Cardiac muscle cell (in vitro differentiated cells and primary cell): ENCODE measurements around the gene ZKSCAN3. TPM values are rescaled to one million over a fixed set of nuclear protein-coding genes. Genes with fewer than 3 reads are reported as not detected.

Source experiments
- DNase-seq, 2 donors: peaks; one replicate each; pipeline versions ENCODE4 v3.0.0 to v3.0.0-alpha.2; 2010 to 2017; ENCODE audit warnings: low read depth in 1 of 2, low spot score in 1 of 2
- H3K27ac ChIP-seq: fragments of 200-600 bp; sonication (generic); 2 replicates; pipeline ENCODE4 v1.5.1; 2016
- H3K27me3 ChIP-seq: fragments of 200-600 bp; sonication (generic); 2 replicates; pipeline ENCODE4 v1.6.0; 2016; ENCODE audit warnings: control low read depth
- H3K36me3 ChIP-seq: fragments of 200-600 bp; sonication (generic); 2 replicates; pipeline ENCODE4 v1.5.1; 2016; ENCODE audit warnings: control low read depth
- H3K4me1 ChIP-seq: fragments of 200-600 bp; sonication (generic); 2 replicates; pipeline ENCODE4 v1.8.1; 2017; ENCODE audit warnings: low read depth, mild to moderate bottlenecking, mixed run types
- H3K4me3 ChIP-seq: fragments of 200-600 bp; sonication (generic); 2 replicates; pipeline ENCODE4 v1.5.1; 2016; ENCODE audit warnings: mild to moderate bottlenecking
- H3K9me3 ChIP-seq: fragments of 200-600 bp; sonication (generic); 2 replicates; pipeline ENCODE4 v1.5.1; 2017; ENCODE audit warnings: low read depth, mild to moderate bottlenecking, control low read depth
- CTCF ChIP-seq: IDR thresholded peaks from 2 replicates; pipeline ENCODE4 v1.5.1; 2012; ENCODE audit warnings: low read depth, mild to moderate bottlenecking, low read length
- polyA plus RNA-seq: library from polyadenylated mRNA; unstranded; fragments of >200 nt; fragmentation: Nextera tagmentation; extraction: Ambion mirVana; gene quantifications from 2 replicates; pipeline ENCODE4 v1.2.1, GENCODE V29; 2016
- total RNA-seq: library from RNA; depleted of rRNA; stranded (reverse); fragments of >200 nt; gene quantifications from 2 replicates; pipeline ENCODE4 v1.2.3, GENCODE V29; 2016

Gene ZKSCAN3
- total and polyA plus RNA-seq, 2 experiments from 2014 or later: 7.8 to 13.3 TPM

GRCh38 chr6:28349344-28349891 is 329 bp upstream of the ZKSCAN3 start:
- peaks cover 9% of the 10 kb centered on the region for H3K27me3 ChIP-seq
- no peaks in the 10 kb centered on the region for H3K9me3 ChIP-seq
- H3K27ac ChIP-seq: peak overlapping the region; percentile 85
- H3K4me1 ChIP-seq: peaks cover 14% of the 10 kb centered on the region
- H3K4me3 ChIP-seq: peak overlapping the region; percentile 68
- DNase-seq: no peak
- no peaks in the 10 kb centered on the region for H3K36me3 ChIP-seq
- TF ChIP-seq CTCF: no peak

GRCh38 chr6:28351087-28351486 is 1.3 kb downstream of the ZKSCAN3 start:
- H3K4me3 ChIP-seq: peak overlapping the region; percentile 68
- no peak for TF ChIP-seq CTCF
- H3K27ac ChIP-seq: no peak overlapping the region
- peaks cover 3% of the 10 kb centered on the region for H3K27me3 ChIP-seq
- H3K36me3 ChIP-seq: no peaks in the 10 kb centered on the region
- DNase-seq: no peak
- H3K9me3 ChIP-seq: no peaks in the 10 kb centered on the region
- H3K4me1 ChIP-seq: peaks cover 18% of the 10 kb centered on the region

DNA sequence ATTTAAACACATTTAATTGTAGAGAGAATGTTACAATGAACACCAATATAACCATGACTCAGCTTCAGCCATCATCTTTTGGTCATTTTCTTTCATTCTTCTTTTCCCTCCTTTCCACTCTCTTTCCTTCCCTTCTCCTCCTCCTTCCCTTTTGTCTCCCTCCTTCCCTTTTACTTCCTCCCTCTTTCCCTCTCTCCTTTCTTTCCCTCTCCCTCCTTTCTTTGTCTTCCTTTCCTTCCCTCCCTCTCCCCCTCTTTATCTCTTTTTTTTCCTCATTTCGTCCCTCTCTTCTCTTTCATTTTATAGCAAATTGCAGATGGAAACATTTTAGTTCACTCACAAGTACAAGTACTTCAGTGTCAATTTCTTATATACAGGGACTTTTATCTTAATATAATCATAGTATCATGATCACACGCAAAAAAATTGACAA is 1.8 kb downstream of the ZKSCAN3 start:
- H3K27me3 ChIP-seq: peaks cover 2% of the 10 kb centered on the region
- H3K4me3 ChIP-seq: peak overlapping the region; percentile 68
- no peaks in the 10 kb centered on the region for H3K9me3 ChIP-seq

DNA sequence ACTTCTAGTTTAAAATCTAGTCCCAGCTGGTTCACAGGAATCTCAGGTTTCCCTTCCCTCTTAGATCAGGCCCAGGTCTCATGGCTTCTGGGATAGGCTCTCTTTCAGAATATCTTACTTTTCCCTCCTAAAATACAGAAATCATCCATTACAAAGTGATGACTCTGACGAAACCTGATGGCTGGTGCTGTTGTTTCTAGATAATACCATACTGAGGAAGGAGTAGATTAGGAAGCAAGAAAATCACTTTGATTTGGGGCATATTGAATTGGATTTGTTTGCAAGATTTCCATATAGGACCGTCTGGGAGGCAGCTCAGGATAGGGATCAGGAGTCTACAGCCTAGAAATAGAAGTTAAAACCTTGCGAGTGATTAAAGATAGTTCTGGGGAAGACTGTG is 3.6 kb downstream of the ZKSCAN3 start:
- Histone ChIP-seq H3K9me3 (no peaks in the 10 kb centered on the region), H3K36me3 (no peaks in the 10 kb centered on the region), H3K4me3 (no peak overlapping the region), H3K27me3 (no peaks in the 10 kb centered on the region), H3K4me1 (peaks cover 10% of the 10 kb centered on the region), H3K27ac (no peak overlapping the region)
- no peak for TF ChIP-seq CTCF
- no peak for DNase-seq

More for the DNA sequence above, 1.8 kb downstream of the ZKSCAN3 start:
- Histone ChIP-seq H3K27ac (no peak overlapping the region), H3K36me3 (no peaks in the 10 kb centered on the region), H3K4me1 (peaks cover 18% of the 10 kb centered on the region)
- no peak for TF ChIP-seq CTCF
- no peak for DNase-seq

DNA sequence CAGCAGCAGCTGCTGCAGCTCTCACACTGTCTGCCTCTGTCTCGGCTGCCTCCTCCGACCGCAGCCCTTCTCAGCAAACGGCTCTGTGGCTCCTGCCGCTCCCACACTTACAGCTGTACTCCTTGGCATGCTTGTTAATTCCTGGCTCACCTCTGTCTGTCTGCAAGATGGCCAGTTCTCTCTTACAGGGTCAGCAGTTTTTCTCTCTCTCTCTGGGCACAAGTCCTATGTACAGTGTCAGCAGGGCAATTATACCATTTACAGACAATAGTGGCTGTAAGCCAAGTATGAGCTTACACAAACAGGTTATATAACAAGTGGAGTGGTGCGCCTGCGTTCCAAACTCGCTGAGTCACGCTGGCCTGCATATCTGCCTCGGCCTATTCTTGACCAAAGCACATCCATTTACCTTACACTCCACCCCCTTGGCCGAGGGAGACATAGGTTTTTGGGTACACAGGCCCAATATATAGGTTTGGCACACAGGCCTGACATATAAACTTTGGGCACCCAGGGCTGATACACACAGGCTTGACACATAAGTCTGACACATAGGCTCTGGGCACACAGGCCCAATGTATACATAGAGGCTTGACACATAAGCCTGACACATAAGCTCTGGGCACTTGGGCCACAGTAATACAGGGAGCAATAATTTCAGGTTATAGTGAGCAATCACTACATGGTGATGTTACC is 4.4 kb downstream of the ZKSCAN3 start:
- Histone ChIP-seq H3K4me1 (peaks cover 10% of the 10 kb centered on the region), H3K36me3 (no peaks in the 10 kb centered on the region), H3K9me3 (no peaks in the 10 kb centered on the region), H3K4me3 (no peak overlapping the region), H3K27me3 (no peaks in the 10 kb centered on the region), H3K27ac (no peak overlapping the region)
- no peak for TF ChIP-seq CTCF
- peak in 1 of 2 donors; percentile 81 for DNase-seq
